ENCODE results near the gene DPH7. TPM values are rescaled to one million over a fixed set of nuclear protein-coding genes. Genes with fewer than 3 reads are reported as not detected.

DPH7 gene
- total RNA-seq, 1 donor from 2014 or later: 37.6 TPM

DNA sequence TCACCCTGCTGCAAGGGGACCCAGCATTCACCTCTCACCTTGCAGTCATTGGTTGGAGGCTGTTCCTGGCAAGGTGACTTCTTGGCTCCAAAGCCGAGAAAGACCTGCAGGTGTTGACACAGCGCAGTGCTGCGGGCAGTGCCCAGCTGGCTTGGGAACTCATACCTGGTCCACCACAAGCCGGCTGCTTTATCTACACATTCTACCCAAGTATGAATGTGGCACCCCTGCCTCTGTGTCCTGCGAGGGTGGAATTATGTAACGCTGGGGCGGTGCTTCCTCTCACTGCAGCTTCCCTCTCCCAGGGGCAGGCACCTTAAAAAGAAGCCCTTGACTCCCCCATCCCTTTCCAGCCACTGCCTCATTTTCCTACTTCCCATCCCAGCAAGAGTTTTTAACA, 14.0 kb upstream of the DPH7 start:
- H4K20me1 ChIP-seq (ENCODE audit: low read depth): peaks cover 28% of the 10 kb centered on the region
- no peak for DNase-seq (ENCODE audit: low spot score)
- no peaks in the 10 kb centered on the region for H3K9me3 ChIP-seq (ENCODE audit: low read depth)
- peaks cover 30% of the 10 kb centered on the region for H3K79me2 ChIP-seq (ENCODE audit: low read depth)
- peaks cover 3% of the 10 kb centered on the region for H3K36me3 Mint-ChIP-seq
- H3K27me3 ChIP-seq: no peaks in the 10 kb centered on the region
- peak overlapping the region; percentile 34 for H3K4me3 Mint-ChIP-seq
- no peaks in the 10 kb centered on the region for H3F3A ChIP-seq (ENCODE audit: low read depth)
- H3K27ac Mint-ChIP-seq: no peak overlapping the region
- H2AFZ ChIP-seq (replicated peaks): no peak overlapping the region
- H3K27me3 Mint-ChIP-seq (ENCODE audit: insufficient read depth, low read depth): peaks cover 7% of the 10 kb centered on the region
- no peak for TF ChIP-seq EZH2phosphoT487 (IDR thresholded peaks at IDR 0.05)
- TF ChIP-seq EZH2 (IDR thresholded peaks at IDR 0.05): no peak
- TF ChIP-seq, protein P1, sequence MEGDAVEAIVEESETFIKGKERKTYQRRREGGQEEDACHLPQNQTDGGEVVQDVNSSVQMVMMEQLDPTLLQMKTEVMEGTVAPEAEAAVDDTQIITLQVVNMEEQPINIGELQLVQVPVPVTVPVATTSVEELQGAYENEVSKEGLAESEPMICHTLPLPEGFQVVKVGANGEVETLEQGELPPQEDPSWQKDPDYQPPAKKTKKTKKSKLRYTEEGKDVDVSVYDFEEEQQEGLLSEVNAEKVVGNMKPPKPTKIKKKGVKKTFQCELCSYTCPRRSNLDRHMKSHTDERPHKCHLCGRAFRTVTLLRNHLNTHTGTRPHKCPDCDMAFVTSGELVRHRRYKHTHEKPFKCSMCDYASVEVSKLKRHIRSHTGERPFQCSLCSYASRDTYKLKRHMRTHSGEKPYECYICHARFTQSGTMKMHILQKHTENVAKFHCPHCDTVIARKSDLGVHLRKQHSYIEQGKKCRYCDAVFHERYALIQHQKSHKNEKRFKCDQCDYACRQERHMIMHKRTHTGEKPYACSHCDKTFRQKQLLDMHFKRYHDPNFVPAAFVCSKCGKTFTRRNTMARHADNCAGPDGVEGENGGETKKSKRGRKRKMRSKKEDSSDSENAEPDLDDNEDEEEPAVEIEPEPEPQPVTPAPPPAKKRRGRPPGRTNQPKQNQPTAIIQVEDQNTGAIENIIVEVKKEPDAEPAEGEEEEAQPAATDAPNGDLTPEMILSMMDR (IDR thresholded peaks at IDR 0.05): no peak
- H3K36me3 ChIP-seq: no peaks in the 10 kb centered on the region
- peaks cover 25% of the 10 kb centered on the region for H3K4me1 Mint-ChIP-seq
- no peak overlapping the region for H3K27ac ChIP-seq
- no peak overlapping the region for H3K4me3 ChIP-seq
- no peak overlapping the region for H3K4me2 ChIP-seq
- no peak overlapping the region for H3K9ac ChIP-seq
- H3K4me1 ChIP-seq: peaks cover 8% of the 10 kb centered on the region
- H3K9me3 Mint-ChIP-seq: no peaks in the 10 kb centered on the region

DNA sequence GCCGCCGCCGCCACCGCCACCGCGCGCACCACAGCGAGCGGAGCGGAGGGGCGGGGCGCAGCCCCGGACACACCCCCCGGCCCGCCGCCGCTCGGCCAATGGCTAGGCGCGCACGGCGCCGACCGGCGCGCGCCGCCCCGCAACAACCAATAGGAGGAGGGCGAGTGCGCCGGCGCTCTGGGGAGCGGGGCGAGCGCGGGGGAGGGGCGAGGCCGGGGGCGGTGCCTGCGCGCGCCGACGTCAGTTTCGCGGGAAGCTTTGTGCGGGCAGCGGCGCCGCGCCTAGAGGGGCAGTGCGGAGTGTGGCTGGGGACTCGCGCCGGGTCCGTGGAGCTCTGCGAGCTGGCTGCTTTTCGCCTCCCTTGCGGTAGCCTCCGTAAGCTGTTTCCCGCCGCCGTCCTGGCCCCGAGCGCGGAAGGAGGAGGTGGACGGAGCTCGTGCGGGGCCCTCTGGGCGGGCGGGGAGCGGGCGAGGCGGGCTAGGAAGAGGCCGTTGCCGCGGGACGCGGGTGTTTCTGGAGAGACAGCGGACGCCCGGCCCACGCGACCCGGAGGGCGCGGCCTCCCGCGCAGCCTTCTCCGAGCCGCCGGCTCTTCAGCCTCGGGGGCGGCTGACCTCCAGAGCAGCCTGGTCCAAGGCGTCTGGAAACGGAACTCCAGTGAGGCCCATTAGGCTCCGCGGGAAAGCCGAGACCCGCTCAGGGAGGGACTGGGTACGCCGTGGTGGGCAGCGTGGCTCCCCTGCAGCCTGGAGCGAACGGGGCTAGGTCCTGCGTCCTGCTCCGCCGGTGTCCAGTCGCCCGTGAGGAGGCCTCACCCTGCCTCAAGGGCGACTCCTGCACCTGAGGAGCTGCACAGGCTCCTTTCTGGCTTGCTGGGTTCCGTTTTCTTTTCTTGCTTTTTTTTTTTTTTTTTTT, 12.0 kb upstream of the DPH7 start, which contains the start of gene ZMYND19:
Gene ZMYND19 (minus strand): TSS at position 44 of the 915 bp plus-strand sequence. CDS start 249 bp downstream, outside the sequence.
- Histone ChIP-seq H3K27ac (no peak within 1 kb of the TSS), H3K36me3 (no peaks in the 10 kb centered on the region), H3K9me3 (ENCODE audit: low read depth) (no peaks in the 10 kb centered on the region), H2AFZ (replicated peaks) (peak within 1 kb of the TSS; percentile 94), H3K4me2 (peak within 1 kb of the TSS; percentile 99), H3K4me1 (peaks cover 8% of the 10 kb centered on the region), H3K4me3 (peak within 1 kb of the TSS; percentile 92), H4K20me1 (ENCODE audit: low read depth) (peaks cover 31% of the 10 kb centered on the region), H3K79me2 (ENCODE audit: low read depth) (peaks cover 32% of the 10 kb centered on the region), H3K9ac (peak within 1 kb of the TSS; percentile 57), H3F3A (ENCODE audit: low read depth) (no peaks in the 10 kb centered on the region), H3K27me3 (no peaks in the 10 kb centered on the region)
- peak; percentile 97 for DNase-seq (ENCODE audit: low spot score)
- H3K4me1 Mint-ChIP-seq: peaks cover 26% of the 10 kb centered on the region
- no peaks in the 10 kb centered on the region for H3K9me3 Mint-ChIP-seq
- H3K4me3 Mint-ChIP-seq: peak within 1 kb of the TSS; percentile 99
- H3K27me3 Mint-ChIP-seq (ENCODE audit: insufficient read depth, low read depth): peaks cover 5% of the 10 kb centered on the region
- peak within 1 kb of the TSS; percentile 99 for H3K27ac Mint-ChIP-seq
- TF ChIP-seq EZH2 (IDR thresholded peaks at IDR 0.05): no peak
- peaks cover 10% of the 10 kb centered on the region for H3K36me3 Mint-ChIP-seq

DNA sequence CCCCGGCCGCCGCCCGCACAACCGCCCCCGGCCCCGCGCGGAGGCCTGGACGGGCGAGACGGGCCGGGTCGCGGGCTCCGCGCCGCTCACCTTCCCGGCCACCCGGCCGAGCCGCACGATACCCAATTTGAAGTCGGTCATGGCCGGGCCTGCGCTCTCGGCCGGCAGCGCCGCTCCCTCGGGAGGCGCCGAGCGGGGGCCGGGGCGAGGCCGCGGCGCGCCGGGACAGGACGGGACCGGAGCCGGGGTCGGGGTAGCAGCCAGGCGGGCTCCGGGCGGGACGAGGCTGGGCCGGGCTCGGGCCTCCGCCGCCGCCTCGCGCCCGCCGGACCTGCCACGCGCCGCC, 11.4 kb upstream of the DPH7 start:
- no peaks in the 10 kb centered on the region for H3F3A ChIP-seq (ENCODE audit: low read depth)
- no peak overlapping the region for H3K27ac ChIP-seq
- Mint-ChIP-seq H3K4me1 (peaks cover 26% of the 10 kb centered on the region), H3K36me3 (peaks cover 10% of the 10 kb centered on the region), H3K9me3 (no peaks in the 10 kb centered on the region), H3K27me3 (ENCODE audit: insufficient read depth, low read depth) (peaks cover 2% of the 10 kb centered on the region), H3K27ac (no peak overlapping the region), H3K4me3 (no peak overlapping the region)
- H2AFZ ChIP-seq (replicated peaks): no peak overlapping the region
- peaks cover 34% of the 10 kb centered on the region for H4K20me1 ChIP-seq (ENCODE audit: low read depth)
- H3K9ac ChIP-seq: no peak overlapping the region
- no peaks in the 10 kb centered on the region for H3K36me3 ChIP-seq
- no peaks in the 10 kb centered on the region for H3K27me3 ChIP-seq
- peak overlapping the region; percentile 99 for H3K4me2 ChIP-seq
- no peaks in the 10 kb centered on the region for H3K9me3 ChIP-seq (ENCODE audit: low read depth)
- peaks cover 32% of the 10 kb centered on the region for H3K79me2 ChIP-seq (ENCODE audit: low read depth)
- H3K4me3 ChIP-seq: peak overlapping the region; percentile 73
- DNase-seq (ENCODE audit: low spot score): no peak
- TF ChIP-seq, protein P1 (IDR thresholded peaks at IDR 0.05): no peak
- TF ChIP-seq EZH2 (IDR thresholded peaks at IDR 0.05): no peak
- TF ChIP-seq EZH2phosphoT487 (IDR thresholded peaks at IDR 0.05): no peak
- H3K4me1 ChIP-seq: peaks cover 8% of the 10 kb centered on the region
